Body of pancreas (tissue), 4 donors: ENCODE measurements around the gene SRM. TPM values are rescaled to one million over a fixed set of nuclear protein-coding genes. Genes with fewer than 3 reads are reported as not detected.
A peak's percentile ranks its signal among the peaks of the same experiment; 100 is the strongest.

ENCODE experiments used
- ATAC-seq: fragments of 150-250 bp; one replicate; pipeline ENCODE4 v1.9.1; 2016
- DNase-seq, 4 donors: peaks; one replicate each; pipeline ENCODE4 v3.0.0-alpha.2; 2019
- H3K27ac ChIP-seq, 4 donors: fragments of 200-600 bp; sonication (generic); 1 replicate in 3 of 4; 2 replicates in 1 of 4; pipeline versions ENCODE4 v1.5.1 to v1.6.1; 2016 to 2019; ENCODE audit warnings: mild to moderate bottlenecking in 1 of 4, mixed read lengths in 1 of 4, moderate library complexity in 1 of 4
- H3K27me3 ChIP-seq, 2 donors: fragments of 200-600 bp; sonication (generic); one replicate each; pipeline ENCODE4 v1.6.0; 2016; ENCODE audit warnings: mild to moderate bottlenecking in 1 of 2
- H3K36me3 ChIP-seq, 2 donors: fragments of 200-600 bp; sonication (generic); replicated peaks in 1 of 2; 2 replicates each; pipeline ENCODE4 v1.5.1; 2016; ENCODE audit warnings: low read depth in 2 of 2; ENCODE audit not compliant: insufficient read depth in 1 of 2
- H3K4me1 ChIP-seq: fragments of 200-600 bp; sonication (generic); one replicate; pipeline ENCODE4 v1.6.0; 2016
- H3K4me3 ChIP-seq, 2 donors: fragments of 200-600 bp; sonication (generic); 1 replicate in 1 of 2; 2 replicates in 1 of 2; pipeline ENCODE4 v1.5.1; 2016 to 2019
- H3K9me3 ChIP-seq, 3 donors: fragments of 200-600 bp; sonication (generic); 1 replicate in 2 of 3; 2 replicates in 1 of 3; pipeline ENCODE4 v1.5.1; 2016
- POLR2A ChIP-seq, 3 donors: fragments of 450-650 bp; IDR thresholded peaks; one replicate each; pipeline ENCODE4 v1.6.1; 2016; ENCODE audit warnings: antibody characterized with exemption in 3 of 3, mild to moderate bottlenecking in 2 of 3
- WGBS, 2 donors: methylation state at CpG; one replicate each; pipeline ENCODE4 v1.1.5; 2017; 5-methylcytosine and 5-hydroxymethylcytosine counted together
- intact Hi-C: fragments of 100-400 bp; cut with DNase I; formaldehyde crosslinking; loops from one replicate; pipeline ENCODE4 v1.15.1; 2023
- total RNA-seq, 2 donors: library from RNA; depleted of rRNA; stranded (reverse); fragments of >200 nt; gene quantifications; one replicate each; pipeline ENCODE4 v1.1.0, GENCODE V29; 2016
- TF ChIP-seq, protein P1 (sequence below), 7 experiments: fragments of 450-650 bp in 4 of 7; fragments of 200-600 bp in 3 of 7; sonication (generic) in 3 of 7; IDR thresholded peaks; one replicate each; pipeline ENCODE4 v1.5.1; 2016 to 2019; ENCODE audit warnings: antibody characterized with exemption in 7 of 7

Gene SRM
- total RNA-seq, 2 donors from 2014 or later, result 50.3 to 159 TPM

DNA sequence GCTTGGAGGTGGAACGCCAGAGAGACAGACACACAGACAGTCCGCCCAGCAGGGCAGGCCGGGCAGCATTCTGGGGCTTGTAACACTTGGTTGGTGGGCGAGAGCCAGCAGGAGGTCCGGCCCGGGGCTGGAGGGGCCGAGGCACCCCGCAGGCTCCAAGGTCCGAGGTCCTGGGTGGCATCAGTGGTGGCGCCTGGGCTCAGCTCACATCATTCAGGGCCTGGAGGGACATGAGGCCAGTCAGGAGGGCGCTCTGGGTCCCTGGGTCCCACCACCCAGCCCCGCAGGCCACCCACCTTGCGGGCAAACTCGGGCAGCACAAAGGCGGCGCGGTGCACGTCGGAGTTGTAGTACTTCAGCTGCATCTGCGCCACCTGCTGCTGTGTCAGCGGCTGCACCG is 5.2 kb downstream of the SRM start:
- peaks cover 0 to 7% of the 10 kb centered on the region in 2 donors for H3K36me3 ChIP-seq
- ATAC-seq (no peak), DNase-seq (no peak)
- intact Hi-C loops, result no loop called here
- no peak overlapping the region for H3K4me3 ChIP-seq
- H3K27me3 ChIP-seq, result no peaks in the 10 kb centered on the region
- TF ChIP-seq POLR2A (IDR thresholded peaks at IDR 0.05), result no peak
- TF ChIP-seq, protein P1, sequence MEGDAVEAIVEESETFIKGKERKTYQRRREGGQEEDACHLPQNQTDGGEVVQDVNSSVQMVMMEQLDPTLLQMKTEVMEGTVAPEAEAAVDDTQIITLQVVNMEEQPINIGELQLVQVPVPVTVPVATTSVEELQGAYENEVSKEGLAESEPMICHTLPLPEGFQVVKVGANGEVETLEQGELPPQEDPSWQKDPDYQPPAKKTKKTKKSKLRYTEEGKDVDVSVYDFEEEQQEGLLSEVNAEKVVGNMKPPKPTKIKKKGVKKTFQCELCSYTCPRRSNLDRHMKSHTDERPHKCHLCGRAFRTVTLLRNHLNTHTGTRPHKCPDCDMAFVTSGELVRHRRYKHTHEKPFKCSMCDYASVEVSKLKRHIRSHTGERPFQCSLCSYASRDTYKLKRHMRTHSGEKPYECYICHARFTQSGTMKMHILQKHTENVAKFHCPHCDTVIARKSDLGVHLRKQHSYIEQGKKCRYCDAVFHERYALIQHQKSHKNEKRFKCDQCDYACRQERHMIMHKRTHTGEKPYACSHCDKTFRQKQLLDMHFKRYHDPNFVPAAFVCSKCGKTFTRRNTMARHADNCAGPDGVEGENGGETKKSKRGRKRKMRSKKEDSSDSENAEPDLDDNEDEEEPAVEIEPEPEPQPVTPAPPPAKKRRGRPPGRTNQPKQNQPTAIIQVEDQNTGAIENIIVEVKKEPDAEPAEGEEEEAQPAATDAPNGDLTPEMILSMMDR (IDR thresholded peaks at IDR 0.05), result no peak
- no peaks in the 10 kb centered on the region for H3K9me3 ChIP-seq
- peaks cover 39% of the 10 kb centered on the region for H3K4me1 ChIP-seq
- no peak overlapping the region for H3K27ac ChIP-seq
- WGBS, 2 donors, result 88 to 92% methylated on average over 11 to 15 of the region's 22 CpGs

DNA sequence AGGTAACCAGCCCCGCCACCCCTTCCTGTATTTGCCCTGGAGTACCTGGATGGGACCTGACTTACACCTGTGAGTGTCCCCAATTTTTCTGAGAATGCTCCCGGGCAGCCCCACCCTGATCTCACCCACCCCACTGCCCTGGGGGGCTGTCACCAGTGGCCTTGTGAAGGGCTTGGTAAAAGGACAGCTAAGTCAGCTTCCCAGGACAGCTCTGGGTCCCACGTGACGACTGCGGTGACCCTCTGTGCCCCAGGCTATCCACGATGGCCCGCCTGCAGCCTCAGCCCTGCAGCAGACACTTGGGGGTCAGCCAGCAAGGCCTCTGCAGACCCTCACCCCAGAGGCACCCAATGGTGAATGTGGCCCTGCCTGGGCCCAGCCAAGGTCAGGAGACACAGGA is 5.6 kb downstream of the SRM start:
- 98 to 100% methylated on average over 1 to 7 of the region's 7 CpGs for WGBS, 2 donors
- no peaks in the 10 kb centered on the region for H3K9me3 ChIP-seq
- TF ChIP-seq, protein P1 (IDR thresholded peaks at IDR 0.05), result no peak
- TF ChIP-seq POLR2A (IDR thresholded peaks at IDR 0.05), result no peak
- H3K4me3 ChIP-seq, result no peak overlapping the region
- intact Hi-C loops, result no loop called here
- H3K27ac ChIP-seq, result no peak overlapping the region
- no peaks in the 10 kb centered on the region for H3K27me3 ChIP-seq
- peaks cover 38% of the 10 kb centered on the region for H3K4me1 ChIP-seq
- DNase-seq, result no peak
- H3K36me3 ChIP-seq, result peaks cover 0 to 7% of the 10 kb centered on the region in 2 donors
- no peak for ATAC-seq

DNA sequence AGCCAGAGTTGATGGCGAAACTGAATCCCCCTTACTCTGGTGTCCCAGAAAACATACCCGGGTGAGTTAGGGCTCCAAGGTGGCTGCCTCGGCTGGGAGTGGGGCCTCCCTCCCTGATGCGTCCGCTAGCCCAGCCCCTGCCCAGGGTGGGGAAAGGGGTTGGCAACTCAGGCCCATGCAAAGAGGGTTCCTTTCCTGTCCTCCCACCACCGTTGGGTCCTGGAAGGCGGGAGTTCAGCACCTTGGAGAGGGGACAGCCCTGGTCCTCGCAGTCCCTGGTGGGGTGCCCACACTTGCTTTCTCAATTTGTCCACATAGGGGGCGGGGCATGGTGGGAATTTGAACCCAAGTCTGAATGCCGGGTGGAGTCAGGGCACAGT is 6.1 kb downstream of the SRM start:
- H3K9me3 ChIP-seq, result no peaks in the 10 kb centered on the region
- ATAC-seq, result no peak
- 53 to 80% methylated on average over 3 to 10 of the region's 10 CpGs for WGBS, 2 donors
- peak; percentile 39 to 54 (median 47) for DNase-seq
- no peak for TF ChIP-seq POLR2A (IDR thresholded peaks at IDR 0.05)
- TF ChIP-seq, protein P1 (IDR thresholded peaks at IDR 0.05), result no peak
- peaks cover 34% of the 10 kb centered on the region for H3K4me1 ChIP-seq
- H3K27me3 ChIP-seq, result no peaks in the 10 kb centered on the region
- H3K36me3 ChIP-seq, result peaks cover 0 to 7% of the 10 kb centered on the region in 2 donors
- H3K27ac ChIP-seq, result no peak overlapping the region
- intact Hi-C loops, result no loop called here
- H3K4me3 ChIP-seq, result no peak overlapping the region

DNA sequence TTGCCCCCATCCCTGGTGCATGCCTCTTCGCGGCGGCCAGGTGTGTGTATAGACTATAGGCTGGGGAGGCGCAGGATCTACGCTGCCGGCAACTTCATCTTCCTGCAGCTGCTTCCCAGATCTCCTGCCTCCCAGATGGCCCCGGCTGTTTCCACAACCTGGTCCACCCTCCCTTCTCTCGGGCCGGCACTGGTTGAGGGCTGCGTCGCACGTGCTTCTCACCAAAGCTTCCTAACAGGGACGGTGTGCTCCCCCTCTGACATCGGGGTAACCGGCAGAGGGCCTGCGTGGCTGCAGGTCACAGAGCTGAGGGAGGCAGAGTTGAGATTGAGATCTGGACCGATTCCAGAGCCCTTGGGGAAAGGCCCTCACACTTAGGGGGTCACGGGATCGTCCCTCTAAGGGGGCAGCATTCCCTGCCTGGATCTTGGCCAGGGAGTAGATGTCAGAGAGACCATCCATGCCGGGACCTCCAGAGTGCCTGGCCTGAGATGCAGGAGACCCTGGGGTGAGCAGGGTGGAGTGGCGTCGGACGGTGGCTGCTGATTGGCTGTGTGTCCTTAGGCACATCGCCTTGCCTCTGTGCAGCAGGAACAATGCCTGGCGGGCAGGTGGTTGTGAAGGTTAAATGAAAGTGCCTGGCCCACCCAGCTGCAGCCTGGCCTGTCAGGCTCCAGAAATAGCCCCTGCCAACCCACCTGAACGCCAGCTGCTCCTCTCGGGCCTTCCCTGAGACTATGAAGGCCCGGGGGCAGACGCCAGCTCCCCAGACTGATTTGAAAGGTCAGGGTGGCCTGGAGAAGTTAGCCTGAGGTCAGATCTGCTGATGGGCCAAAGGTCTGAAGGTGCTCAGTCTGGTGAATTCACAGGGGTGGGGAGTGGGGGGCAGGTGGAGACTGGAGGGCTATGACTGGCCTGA is 6.7 kb downstream of the SRM start:
- peak; percentile 30 to 46 (median 36) for DNase-seq
- Histone ChIP-seq H3K9me3 (no peaks in the 10 kb centered on the region), H3K36me3 (peaks cover 0 to 7% of the 10 kb centered on the region in 2 donors), H3K27ac (no peak overlapping the region), H3K4me1 (peaks cover 27% of the 10 kb centered on the region), H3K27me3 (no peaks in the 10 kb centered on the region), H3K4me3 (no peak overlapping the region)
- WGBS, 2 donors, result 5 to 15% methylated on average over 7 to 29 of the region's 29 CpGs
- peak; percentile 24 for ATAC-seq
- intact Hi-C loops, result no loop called here
- peak; percentile 8 to 27 (median 18) for TF ChIP-seq POLR2A (IDR thresholded peaks at IDR 0.05)
- TF ChIP-seq, protein P1 (IDR thresholded peaks at IDR 0.05), result no peak
